B cell (primary cell): Measurements from ENCODE around the gene PDCD1LG2. TPM values are rescaled to one million over a fixed set of nuclear protein-coding genes. Genes with fewer than 3 reads are reported as not detected.

Experiments
- ATAC-seq: fragments of 200-7000 bp; cut with Tn5 transposase; one replicate; pipeline ENCODE4 v1.10.0; 2021; ENCODE audit warnings: low read depth, mild to moderate bottlenecking, moderate number of reproducible peaks, moderate library complexity
- CTCF ChIA-PET: fragments of 350-600 bp; sonication (Branson Sonifier 250); formaldehyde crosslinking; loops from one replicate; lab custom pipeline; 2021; ENCODE audit warnings: antibody characterized with exemption, inconsistent platforms; lab: Charles Lee
- POLR2A ChIA-PET: fragments of 350-600 bp; sonication (Branson Sonifier 250); formaldehyde crosslinking; loops from one replicate; lab custom pipeline; 2021; ENCODE audit warnings: antibody characterized with exemption; lab: Charles Lee
- DNase-seq: peaks from one replicate; pipeline ENCODE4 v3.0.0; 2013
- H2AFZ ChIP-seq: 2 replicates; pipeline ENCODE4 v1.6.1; 2012; ENCODE audit warnings: mild to moderate bottlenecking, low read depth, low read length; ENCODE audit not compliant: insufficient read depth, poor library complexity, severe bottlenecking
- H3K27ac ChIP-seq, 2 donors: 1 replicate in 1 of 2; 2 replicates in 1 of 2; pipeline ENCODE4 v1.5.1; 2012 to 2013; ENCODE audit warnings: low read length in 2 of 2, mild to moderate bottlenecking in 2 of 2, moderate library complexity in 1 of 2
- H3K27me3 ChIP-seq, 4 experiments: fragments of 200-600 bp in 1 of 4; sonication (generic) in 1 of 4; replicated peaks in 1 of 4; 1 replicate in 2 of 4; 2 replicates in 2 of 4; pipeline versions ENCODE4 v1.6.1 to v1.7.0; 2013 to 2016; ENCODE audit warnings: low read length in 3 of 4, mild to moderate bottlenecking in 2 of 4, mixed read lengths in 1 of 4, moderate library complexity in 1 of 4; ENCODE audit not compliant: insufficient read depth in 4 of 4, control insufficient read depth in 3 of 4; ENCODE audit errors: control extremely low read depth in 1 of 4
- H3K36me3 ChIP-seq, 2 experiments: replicated peaks in 1 of 2; 1 replicate in 1 of 2; 2 replicates in 1 of 2; pipeline versions ENCODE4 v1.6.1 to v1.7.1; 2013; ENCODE audit warnings: low read length in 1 of 2; ENCODE audit not compliant: insufficient read depth in 2 of 2, control insufficient read depth in 1 of 2; ENCODE audit errors: control extremely low read depth in 1 of 2, extremely low read depth in 1 of 2
- H3K4me1 ChIP-seq, 2 donors: fragments of 200-600 bp in 1 of 2; sonication (generic) in 1 of 2; 1 replicate in 1 of 2; 2 replicates in 1 of 2; pipeline versions ENCODE4 v1.5.1 to v1.6.1; 2013 to 2017; ENCODE audit warnings: low read length in 2 of 2; ENCODE audit not compliant: control insufficient read depth in 2 of 2, insufficient read depth in 2 of 2
- H3K4me2 ChIP-seq: replicated peaks from 2 replicates; pipeline ENCODE3; 2012; ENCODE audit warnings: mild to moderate bottlenecking, low read depth, low read length; ENCODE audit not compliant: poor library complexity, severe bottlenecking
- H3K4me3 ChIP-seq, 5 experiments: fragments of 200-600 bp in 1 of 5; sonication (generic) in 1 of 5; 1 replicate in 3 of 5; 2 replicates in 2 of 5; pipeline versions ENCODE4 v1.5.1 to v1.7.0; 2011 to 2016; ENCODE audit warnings: low read length in 4 of 5, mild to moderate bottlenecking in 4 of 5, low read depth in 2 of 5, control low read depth in 1 of 5, moderate library complexity in 1 of 5; ENCODE audit not compliant: insufficient read depth in 1 of 5; ENCODE audit errors: control extremely low read depth in 1 of 5, extremely low read depth in 1 of 5
- H3K79me2 ChIP-seq: fragments of 200-600 bp; sonication (generic); one replicate; pipeline ENCODE4 v1.6.0; 2016; ENCODE audit warnings: low read length; ENCODE audit not compliant: control insufficient read depth, insufficient read depth
- H3K9ac ChIP-seq: fragments of 200-600 bp; sonication (generic); 2 replicates; pipeline ENCODE4 v1.6.1; 2017; ENCODE audit warnings: mild to moderate bottlenecking, low read length, moderate library complexity
- H3K9me3 ChIP-seq, 3 donors: one replicate each; pipeline versions ENCODE4 v1.6.1 to v1.7.1; 2013; ENCODE audit warnings: low read length in 2 of 3; ENCODE audit not compliant: control insufficient read depth in 2 of 3, insufficient read depth in 1 of 3; ENCODE audit errors: control extremely low read depth in 1 of 3
- H4K20me1 ChIP-seq: 2 replicates; pipeline ENCODE4 v1.6.0; 2012; ENCODE audit warnings: mild to moderate bottlenecking, low read length; ENCODE audit not compliant: insufficient read depth, control insufficient read depth, poor library complexity, severe bottlenecking
- H3K27ac Mint-ChIP-seq: one replicate; pipeline ENCODE4 v1.8.0; 2021; ENCODE audit warnings: mixed read lengths
- H3K27me3 Mint-ChIP-seq: one replicate; pipeline ENCODE4 v1.8.0; 2021; ENCODE audit warnings: mixed read lengths
- H3K4me1 Mint-ChIP-seq: one replicate; pipeline ENCODE4 v1.8.0; 2021; ENCODE audit warnings: mixed read lengths
- H3K4me3 Mint-ChIP-seq: one replicate; pipeline ENCODE4 v1.8.0; 2021; ENCODE audit warnings: mixed read lengths
- H3K9me3 Mint-ChIP-seq: one replicate; pipeline ENCODE4 v1.8.0; 2022; ENCODE audit warnings: mixed read lengths; ENCODE audit not compliant: insufficient read depth
- CTCF ChIP-seq: fragments of 200-600 bp; IDR thresholded peaks from one replicate; pipeline ENCODE4 v1.8.0; 2022; ENCODE audit warnings: antibody characterized with exemption, mild to moderate bottlenecking
- EZH2 ChIP-seq: IDR thresholded peaks from 2 replicates; pipeline ENCODE4 v1.6.1; 2012; ENCODE audit warnings: borderline replicate concordance, low read depth, mild to moderate bottlenecking, moderate library complexity, low read length; ENCODE audit not compliant: insufficient read depth, poor library complexity, severe bottlenecking
- WGBS: methylation state at CpG from one replicate; pipeline ENCODE4 v1.1.5; 2013; ENCODE audit warnings: missing lambda C conversion rate; ENCODE audit not compliant: insufficient coverage; 5-methylcytosine and 5-hydroxymethylcytosine counted together
- intact Hi-C: fragments of 100-400 bp; cut with micrococcal nuclease; formaldehyde crosslinking; loops from one replicate; pipeline ENCODE4 v1.10.0; 2022
- polyA plus RNA-seq: library from polyadenylated mRNA; depleted of rRNA; stranded (reverse); fragments of >200 nt; gene quantifications from 2 replicates; pipeline ENCODE4 v1.2.3, GENCODE V29; 2012
- total RNA-seq, 2 donors: library from RNA; stranded (reverse); fragments of 120-200 nt in 1 of 2; gene quantifications; 1 replicate in 1 of 2; 2 replicates in 1 of 2; pipeline versions ENCODE4 v1.2.3 to v1.2.4, GENCODE V29; 2013 to 2022

The PDCD1LG2 gene
- total and polyA plus RNA-seq, 2 donors (not counting 1 experiment from before 2014, with no cell fraction given) = 0.67 TPM; not detected in 1

GRCh38 chr9:5512658-5513452 lies 2.5 kb downstream of the PDCD1LG2 start:
- peaks cover 0 to 7% (median 0%) of the 10 kb centered on the region in 4 experiments for H3K27me3 ChIP-seq
- 90% methylated on average over 2 of the region's 2 CpGs for WGBS
- no peak overlapping the region for H3K4me2 ChIP-seq
- H3K27ac Mint-ChIP-seq = no peak overlapping the region
- intact Hi-C loops = loop anchor here (5.0 kb wide), 2 partner anchors 61 to 79 kb away; partner anchors contain the start of gene CD274
- ATAC-seq (no peak), DNase-seq (no peak)
- H3K4me1 ChIP-seq = peaks cover 20 to 33% of the 10 kb centered on the region in 2 donors
- H4K20me1 ChIP-seq = no peaks in the 10 kb centered on the region
- ChIA-PET POLR2A (no interaction called here), CTCF (no interaction called here)
- H3K4me1 Mint-ChIP-seq = peaks cover 46% of the 10 kb centered on the region
- no peaks in the 10 kb centered on the region for H3K36me3 ChIP-seq
- H3K9ac ChIP-seq = no peak overlapping the region
- no peaks in the 10 kb centered on the region for H3K27me3 Mint-ChIP-seq
- no peaks in the 10 kb centered on the region for H3K9me3 ChIP-seq
- H3K9me3 Mint-ChIP-seq = no peaks in the 10 kb centered on the region
- TF ChIP-seq EZH2 = no peak
- no peak for TF ChIP-seq CTCF
- no peak overlapping the region for H3K27ac ChIP-seq
- no peak overlapping the region for H3K4me3 ChIP-seq
- H2AFZ ChIP-seq = no peak overlapping the region
- H3K4me3 Mint-ChIP-seq = no peak overlapping the region
- H3K79me2 ChIP-seq = no peaks in the 10 kb centered on the region
